HT1080 (cell line): ENCODE measurements around the gene METTL1. TPM values are rescaled to one million over a fixed set of nuclear protein-coding genes. Genes with fewer than 3 reads are reported as not detected.

Source experiments
- DNase-seq: peaks from one replicate; pipeline ENCODE4 v3.0.0-alpha.2; 2015; ENCODE audit warnings: low read depth
- total RNA-seq: library from RNA; depleted of rRNA; stranded (reverse); fragments of >200 nt; shearing (Covaris generic); gene quantifications from 2 replicates; pipeline ENCODE4 v1.2.3, GENCODE V29; 2014

The METTL1 gene
- total RNA-seq, 1 experiment from 2014 or later: 31.6 TPM

- peak; percentile 42 for DNase-seq
These were observed 17.3 kb downstream of the METTL1 start, which contains the start of gene MARCHF9 for GRCh38 chr12:57754411-57755193. Gene MARCHF9, plus strand, starts transcription at chr12:57755103. Its CDS starts 426 bp downstream, at chr12:57755529.

GRCh38 chr12:57753756-57754337 is 18.1 kb downstream of the METTL1 start:
- DNase-seq: no peak

GRCh38 chr12:57752668-57753000 is 19.3 kb downstream of the METTL1 start:
- no peak for DNase-seq

- DNase-seq: peak; percentile 100
These were observed 19.9 kb downstream of the METTL1 start, which contains the start of gene CDK4 for GRCh38 chr12:57751788-57752667. Gene CDK4, minus strand, starts transcription at chr12:57752310. Its CDS starts 593 bp downstream, at chr12:57751717.

- no peak for DNase-seq
These were observed 20.5 kb downstream of the METTL1 start for GRCh38 chr12:57751432-57751787.

GRCh38 chr12:57750561-57751431 is 21.1 kb downstream of the METTL1 start:
- no peak for DNase-seq

GRCh38 chr12:57749061-57749460 is 22.8 kb downstream of the METTL1 start:
- DNase-seq: no peak

- no peak for DNase-seq
These were observed 25.9 kb downstream of the METTL1 start for GRCh38 chr12:57746025-57746424.

- peak; percentile 30 for DNase-seq
These were observed 26.4 kb downstream of the METTL1 start for GRCh38 chr12:57745485-57745881.

- peak; percentile 97 for DNase-seq
These were observed 27.0 kb downstream of the METTL1 start, which contains the start of gene TSPAN31 for GRCh38 chr12:57744777-57745484. Gene TSPAN31, plus strand, starts transcription at chr12:57745039. Its CDS starts 116 bp downstream, at chr12:57745155.

GRCh38 chr12:57744194-57744776 is 27.6 kb downstream of the METTL1 start:
- DNase-seq: no peak

GRCh38 chr12:57743769-57744168 is 28.1 kb downstream of the METTL1 start:
- DNase-seq: no peak

- DNase-seq: peak; percentile 68
These were observed 29.8 kb downstream of the METTL1 start for GRCh38 chr12:57741844-57742738.

GRCh38 chr12:57741413-57741789 is 30.5 kb downstream of the METTL1 start:
- no peak for DNase-seq

- peak; percentile 73 for DNase-seq
These were observed 31.1 kb downstream of the METTL1 start for GRCh38 chr12:57740656-57741412.

GRCh38 chr12:57739914-57740538 is 31.9 kb downstream of the METTL1 start:
- DNase-seq: no peak

GRCh38 chr12:57739387-57739786 is 32.5 kb downstream of the METTL1 start:
- DNase-seq: no peak
